Erythroblast (primary cell): ENCODE measurements around the gene EYA2.

Source experiments
- GATA1 ChIP-seq: IDR thresholded peaks from 2 replicates; pipeline ENCODE4 v1.6.1; 2011; ENCODE audit warnings: low read depth, mild to moderate bottlenecking, control low read depth, low read length, moderate library complexity
- POLR2A ChIP-seq: IDR thresholded peaks from 2 replicates; pipeline ENCODE4 v1.6.1; 2011; ENCODE audit warnings: mild to moderate bottlenecking, low read length

- TF ChIP-seq POLR2A (no peak), GATA1 (no peak)
Observed at GRCh38 chr20:47019121-47019824, 124.6 kb downstream of the EYA2 start.
